Ishikawa (cell line): Measurements from ENCODE around the gene ISOC2.

Source experiments
- YY1 ChIP-seq: IDR thresholded peaks from 2 replicates; pipeline ENCODE4 v1.6.1; 2012; ENCODE audit warnings: low read depth
- ZBTB7A ChIP-seq: IDR thresholded peaks from 2 replicates; pipeline ENCODE4 v1.6.1; 2012; ENCODE audit warnings: low read depth

- TF ChIP-seq ZBTB7A = no peak
- no peak for TF ChIP-seq YY1
These were observed 1.3 kb downstream of the ISOC2 start for GRCh38 chr19:55459950-55460657.
